Measurements from ENCODE around the gene TENM3. TPM values are rescaled to one million over a fixed set of nuclear protein-coding genes. Genes with fewer than 3 reads are reported as not detected.

TENM3 gene
- total RNA-seq, 2 experiments from 2014 or later = not detected

GRCh38 chr4:182343453-182343852 is 100.3 kb downstream of the TENM3 start:
- H3K9me3 Mint-ChIP-seq = no peaks in the 10 kb centered on the region
- intact Hi-C loops (cut with micrococcal nuclease) = no loop called here
- no peak overlapping the region for H3K4me3 Mint-ChIP-seq
- CTCF ChIA-PET = no interaction called here
- H3K27me3 Mint-ChIP-seq (ENCODE audit: low read depth) = peaks cover 23% of the 10 kb centered on the region
- no peak overlapping the region for H3K27ac Mint-ChIP-seq
- H3K36me3 Mint-ChIP-seq (ENCODE audit: low read depth) = no peaks in the 10 kb centered on the region
- no peaks in the 10 kb centered on the region for H3K4me1 Mint-ChIP-seq (ENCODE audit: low read depth)
- no peak for DNase-seq

DNA sequence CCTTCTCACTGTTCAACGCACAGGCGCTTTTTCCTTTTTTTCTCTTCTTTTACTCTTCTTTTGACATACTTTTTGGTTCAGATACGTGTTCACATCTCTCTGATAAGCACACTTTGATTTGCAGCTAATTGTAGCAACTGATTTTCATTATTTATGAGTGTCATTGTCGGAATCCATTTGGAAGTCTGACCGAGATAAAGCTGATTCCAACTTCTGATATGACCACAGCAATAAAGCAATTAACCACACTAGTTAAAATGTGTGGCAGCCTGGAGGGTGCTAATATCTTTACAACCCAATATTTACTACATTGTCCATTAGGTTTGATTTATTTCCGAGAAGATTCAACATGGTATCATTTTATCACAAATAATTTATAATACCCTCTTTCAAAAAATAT is 101.8 kb downstream of the TENM3 start:
- CTCF ChIA-PET = no interaction called here
- intact Hi-C loops (cut with micrococcal nuclease) = no loop called here
- peaks cover 23% of the 10 kb centered on the region for H3K27me3 Mint-ChIP-seq (ENCODE audit: low read depth)
- no peaks in the 10 kb centered on the region for H3K9me3 Mint-ChIP-seq
- no peak for DNase-seq
- H3K36me3 Mint-ChIP-seq (ENCODE audit: low read depth) = no peaks in the 10 kb centered on the region
- H3K4me1 Mint-ChIP-seq (ENCODE audit: low read depth) = no peaks in the 10 kb centered on the region
- no peak overlapping the region for H3K4me3 Mint-ChIP-seq
- H3K27ac Mint-ChIP-seq = no peak overlapping the region

- no peak for DNase-seq
- no peaks in the 10 kb centered on the region for H3K4me1 Mint-ChIP-seq (ENCODE audit: low read depth)
- intact Hi-C loops (cut with micrococcal nuclease) = no loop called here
- no peak overlapping the region for H3K4me3 Mint-ChIP-seq
- H3K27ac Mint-ChIP-seq = no peak overlapping the region
- H3K27me3 Mint-ChIP-seq (ENCODE audit: low read depth) = peaks cover 23% of the 10 kb centered on the region
- CTCF ChIA-PET = no interaction called here
- H3K9me3 Mint-ChIP-seq = no peaks in the 10 kb centered on the region
- H3K36me3 Mint-ChIP-seq (ENCODE audit: low read depth) = no peaks in the 10 kb centered on the region
Measured at GRCh38 chr4:182346250-182346649, 103.0 kb downstream of the TENM3 start.

DNA sequence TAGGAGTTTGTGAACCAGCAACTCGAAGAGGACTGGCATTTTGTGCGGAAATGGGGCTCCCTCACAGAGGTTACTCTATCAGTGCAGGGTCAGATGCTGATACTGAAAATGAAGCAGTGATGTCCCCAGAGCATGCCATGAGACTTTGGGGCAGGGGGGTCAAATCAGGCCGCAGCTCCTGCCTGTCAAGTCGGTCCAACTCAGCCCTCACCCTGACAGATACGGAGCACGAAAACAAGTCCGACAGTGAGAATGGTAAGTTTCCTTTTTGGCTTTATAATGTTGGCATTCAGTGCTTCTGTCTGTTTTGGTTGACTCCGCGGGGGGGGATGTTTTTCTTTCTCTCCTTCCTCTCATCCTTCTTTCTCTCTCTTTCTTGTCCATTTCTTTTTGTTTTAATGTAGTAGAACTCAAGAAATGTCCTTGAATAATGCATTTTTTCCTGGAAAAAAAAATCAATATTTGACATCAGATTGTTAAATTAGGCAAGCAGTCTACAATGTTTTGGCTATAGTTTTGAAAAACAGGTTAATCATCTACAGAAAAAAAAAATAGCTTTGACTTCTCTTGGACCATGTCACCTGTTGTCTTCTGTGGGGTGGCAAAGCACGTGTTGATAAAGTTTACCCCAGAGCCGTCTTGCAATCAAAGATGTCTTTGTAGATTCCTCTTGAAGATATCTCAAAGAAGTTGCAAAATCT is 103.6 kb downstream of the TENM3 start:
- Mint-ChIP-seq H3K27ac (no peak overlapping the region), H3K4me1 (ENCODE audit: low read depth) (no peaks in the 10 kb centered on the region), H3K9me3 (no peaks in the 10 kb centered on the region), H3K27me3 (ENCODE audit: low read depth) (peaks cover 23% of the 10 kb centered on the region), H3K36me3 (ENCODE audit: low read depth) (no peaks in the 10 kb centered on the region), H3K4me3 (no peak overlapping the region)
- intact Hi-C loops (cut with micrococcal nuclease) = no loop called here
- no peak for DNase-seq
- CTCF ChIA-PET = interaction anchor here (0.7 kb wide), 1 partner anchor 63 kb away, joined by 4 read pairs; no protein-coding TSS in a partner anchor

GRCh38 chr4:182348779-182349326 is 105.7 kb downstream of the TENM3 start:
- Mint-ChIP-seq H3K9me3 (no peaks in the 10 kb centered on the region), H3K27me3 (ENCODE audit: low read depth) (peaks cover 15% of the 10 kb centered on the region), H3K4me1 (ENCODE audit: low read depth) (no peaks in the 10 kb centered on the region), H3K4me3 (no peak overlapping the region), H3K27ac (no peak overlapping the region), H3K36me3 (ENCODE audit: low read depth) (no peaks in the 10 kb centered on the region)
- DNase-seq = no peak
- intact Hi-C loops (cut with micrococcal nuclease) = no loop called here
- CTCF ChIA-PET = no interaction called here

DNA sequence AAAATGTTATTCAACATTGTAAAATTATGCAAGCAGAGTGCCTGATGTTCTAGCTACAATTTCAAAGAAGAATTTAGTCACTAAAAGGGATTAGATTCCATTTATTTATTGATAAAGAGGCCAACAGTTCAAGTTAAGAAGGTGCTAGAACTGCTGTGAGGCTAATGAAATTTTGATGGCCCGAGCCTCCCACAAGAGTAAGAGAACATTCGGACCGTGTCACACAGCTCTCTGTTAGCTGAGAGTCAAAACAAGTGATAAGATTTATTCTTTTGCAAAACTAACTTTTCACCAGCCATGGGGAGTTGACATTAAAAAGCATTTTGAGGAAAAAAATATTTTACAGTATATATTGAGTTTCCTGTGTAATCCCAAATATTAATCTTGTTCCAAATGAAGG is 106.8 kb downstream of the TENM3 start:
- Mint-ChIP-seq H3K9me3 (no peaks in the 10 kb centered on the region), H3K4me3 (no peak overlapping the region), H3K27me3 (ENCODE audit: low read depth) (peaks cover 8% of the 10 kb centered on the region), H3K27ac (no peak overlapping the region), H3K4me1 (ENCODE audit: low read depth) (no peaks in the 10 kb centered on the region), H3K36me3 (ENCODE audit: low read depth) (no peaks in the 10 kb centered on the region)
- CTCF ChIA-PET = no interaction called here
- no peak for DNase-seq
- intact Hi-C loops (cut with micrococcal nuclease) = no loop called here

DNA sequence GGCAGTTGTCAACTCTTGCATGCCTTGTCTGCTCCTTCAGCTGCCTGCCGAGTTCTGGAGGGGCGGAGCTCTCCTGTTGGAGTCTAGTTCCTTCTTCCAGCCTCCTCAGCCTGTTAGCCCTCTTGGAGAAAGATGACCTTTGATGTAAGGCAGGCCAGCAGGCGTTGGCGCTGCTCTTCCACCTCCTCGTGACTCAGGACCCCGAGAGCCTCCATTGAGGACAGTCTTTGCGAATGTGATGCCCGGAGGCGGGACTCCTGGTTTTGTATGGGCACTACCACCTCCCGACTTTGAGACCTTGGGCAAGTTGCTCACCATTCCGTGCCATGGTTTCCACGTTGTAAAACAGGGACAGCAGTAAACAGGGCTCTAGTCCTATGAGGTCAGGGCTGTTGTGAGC is 108.3 kb downstream of the TENM3 start:
- no peaks in the 10 kb centered on the region for H3K36me3 Mint-ChIP-seq (ENCODE audit: low read depth)
- no peak overlapping the region for H3K4me3 Mint-ChIP-seq
- peaks cover 4% of the 10 kb centered on the region for H3K27me3 Mint-ChIP-seq (ENCODE audit: low read depth)
- no peaks in the 10 kb centered on the region for H3K9me3 Mint-ChIP-seq
- no peak for DNase-seq
- H3K4me1 Mint-ChIP-seq (ENCODE audit: low read depth) = no peaks in the 10 kb centered on the region
- CTCF ChIA-PET = no interaction called here
- intact Hi-C loops (cut with micrococcal nuclease) = no loop called here
- no peak overlapping the region for H3K27ac Mint-ChIP-seq

GRCh38 chr4:182354106-182354505 is 110.9 kb downstream of the TENM3 start:
- intact Hi-C loops (cut with micrococcal nuclease) = no loop called here
- Mint-ChIP-seq H3K9me3 (no peaks in the 10 kb centered on the region), H3K27me3 (ENCODE audit: low read depth) (no peaks in the 10 kb centered on the region), H3K4me1 (ENCODE audit: low read depth) (no peaks in the 10 kb centered on the region), H3K27ac (no peak overlapping the region), H3K36me3 (ENCODE audit: low read depth) (no peaks in the 10 kb centered on the region), H3K4me3 (no peak overlapping the region)
- no peak for DNase-seq
- CTCF ChIA-PET = no interaction called here

DNA sequence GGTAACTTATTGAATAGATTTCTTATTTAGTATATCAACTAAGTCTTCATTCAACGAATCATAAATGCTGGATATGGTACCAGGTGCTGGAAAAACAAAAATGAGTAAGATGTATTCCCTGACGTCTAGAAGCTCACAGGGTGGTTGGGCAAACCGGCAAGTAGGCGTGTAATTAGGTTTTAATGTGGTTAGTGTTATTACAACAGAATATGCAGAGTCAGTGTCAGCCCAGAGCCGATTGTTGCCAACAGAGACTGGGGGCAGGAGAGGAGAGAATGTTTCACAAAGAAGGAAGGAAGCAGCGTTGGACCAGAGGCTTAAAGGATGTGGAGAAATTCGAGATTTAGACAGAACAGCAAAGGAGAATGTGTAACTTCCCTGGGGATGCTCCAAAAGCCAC is 111.7 kb downstream of the TENM3 start:
- Mint-ChIP-seq H3K4me1 (ENCODE audit: low read depth) (no peaks in the 10 kb centered on the region), H3K9me3 (no peaks in the 10 kb centered on the region), H3K36me3 (ENCODE audit: low read depth) (no peaks in the 10 kb centered on the region), H3K27me3 (ENCODE audit: low read depth) (no peaks in the 10 kb centered on the region), H3K27ac (no peak overlapping the region), H3K4me3 (no peak overlapping the region)
- CTCF ChIA-PET = no interaction called here
- intact Hi-C loops (cut with micrococcal nuclease) = no loop called here
- no peak for DNase-seq

DNA sequence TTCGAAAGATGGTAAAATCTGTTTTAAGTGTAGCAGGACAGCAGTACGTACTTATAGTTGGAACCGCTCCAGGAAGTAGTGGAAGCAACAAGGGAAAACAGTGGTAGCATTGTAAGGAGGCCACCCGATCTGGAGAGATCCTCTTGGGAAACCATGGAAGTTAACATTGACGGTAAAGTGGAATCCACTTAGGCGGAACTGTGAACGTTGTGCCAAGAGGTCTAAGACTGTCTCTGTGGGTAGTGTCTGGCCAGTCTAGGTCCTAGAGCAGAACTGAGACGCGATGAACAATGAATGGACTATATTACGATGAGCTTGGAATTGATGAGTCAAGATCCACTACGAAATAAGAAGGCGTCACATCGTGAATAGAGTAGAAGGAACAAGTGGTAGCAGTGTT is 124.0 kb downstream of the TENM3 start:
- H3K4me1 Mint-ChIP-seq (ENCODE audit: low read depth) = no peaks in the 10 kb centered on the region
- CTCF ChIA-PET = no interaction called here
- no peak overlapping the region for H3K27ac Mint-ChIP-seq
- peaks cover 7% of the 10 kb centered on the region for H3K27me3 Mint-ChIP-seq (ENCODE audit: low read depth)
- H3K9me3 Mint-ChIP-seq = no peaks in the 10 kb centered on the region
- H3K36me3 Mint-ChIP-seq (ENCODE audit: low read depth) = no peaks in the 10 kb centered on the region
- DNase-seq = no peak
- intact Hi-C loops (cut with micrococcal nuclease) = no loop called here
- H3K4me3 Mint-ChIP-seq = no peak overlapping the region

DNA sequence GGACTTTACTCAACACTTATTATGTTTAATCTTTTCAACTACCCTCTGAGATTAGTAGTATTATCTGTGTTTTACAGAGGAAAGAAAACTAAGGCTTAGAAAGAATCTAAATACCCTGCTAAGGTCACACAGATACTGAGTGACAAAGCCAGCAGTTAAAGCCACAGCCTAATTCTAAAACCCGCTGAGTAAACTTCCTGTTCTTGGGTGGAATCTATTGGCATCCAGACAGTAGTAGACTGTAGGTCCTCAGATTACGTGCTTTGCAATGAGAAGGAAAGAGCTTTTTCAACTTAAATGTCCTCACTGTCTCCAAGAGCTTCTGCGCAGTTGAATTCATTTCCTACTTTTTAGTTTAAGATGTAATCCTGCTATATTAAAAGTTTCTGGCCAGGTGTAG is 126.0 kb downstream of the TENM3 start:
- DNase-seq = no peak
- no peak overlapping the region for H3K27ac Mint-ChIP-seq
- no peak overlapping the region for H3K4me3 Mint-ChIP-seq
- H3K4me1 Mint-ChIP-seq (ENCODE audit: low read depth) = no peaks in the 10 kb centered on the region
- peaks cover 12% of the 10 kb centered on the region for H3K27me3 Mint-ChIP-seq (ENCODE audit: low read depth)
- CTCF ChIA-PET = no interaction called here
- intact Hi-C loops (cut with micrococcal nuclease) = no loop called here
- H3K9me3 Mint-ChIP-seq = no peaks in the 10 kb centered on the region
- H3K36me3 Mint-ChIP-seq (ENCODE audit: low read depth) = no peaks in the 10 kb centered on the region

DNA sequence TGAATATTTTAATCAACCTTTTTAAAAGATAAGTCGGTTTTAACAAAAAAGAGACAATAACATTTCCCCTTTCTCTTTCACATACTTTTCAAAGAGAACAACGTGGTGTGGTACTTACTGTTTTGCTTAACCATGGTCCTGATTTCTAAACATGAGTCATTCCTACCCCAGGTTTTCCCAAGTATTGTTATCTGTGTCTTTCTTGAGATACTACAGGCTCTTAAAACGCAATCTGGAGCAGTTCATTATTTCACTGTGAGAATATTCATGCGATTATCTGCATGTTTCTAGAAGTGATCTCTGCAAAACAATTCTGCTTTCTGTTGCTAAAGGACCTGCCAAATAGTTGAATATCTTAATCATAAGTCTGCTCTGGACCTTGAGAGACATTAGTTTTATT is 127.3 kb downstream of the TENM3 start:
- intact Hi-C loops (cut with micrococcal nuclease) = no loop called here
- no peaks in the 10 kb centered on the region for H3K36me3 Mint-ChIP-seq (ENCODE audit: low read depth)
- H3K27ac Mint-ChIP-seq = no peak overlapping the region
- CTCF ChIA-PET = no interaction called here
- H3K4me1 Mint-ChIP-seq (ENCODE audit: low read depth) = no peaks in the 10 kb centered on the region
- DNase-seq = no peak
- peaks cover 8% of the 10 kb centered on the region for H3K27me3 Mint-ChIP-seq (ENCODE audit: low read depth)
- H3K4me3 Mint-ChIP-seq = no peak overlapping the region
- H3K9me3 Mint-ChIP-seq = no peaks in the 10 kb centered on the region

- Mint-ChIP-seq H3K4me3 (no peak overlapping the region), H3K27ac (no peak overlapping the region), H3K27me3 (ENCODE audit: low read depth) (peaks cover 4% of the 10 kb centered on the region), H3K36me3 (ENCODE audit: low read depth) (no peaks in the 10 kb centered on the region), H3K4me1 (ENCODE audit: low read depth) (no peaks in the 10 kb centered on the region), H3K9me3 (no peaks in the 10 kb centered on the region)
- CTCF ChIA-PET = no interaction called here
- intact Hi-C loops (cut with micrococcal nuclease) = no loop called here
- DNase-seq = no peak
Measured at GRCh38 chr4:182380771-182381181, 137.6 kb downstream of the TENM3 start.
